AG10803 (cell line): Measurements from ENCODE around the gene ARL4C.

Experiments used
- DNase-seq: peaks from one replicate; pipeline ENCODE4 v3.0.0; 2010; ENCODE audit warnings: low read depth
- H3K4me3 ChIP-seq: 2 replicates; pipeline ENCODE4 v1.5.1; 2011; ENCODE audit warnings: mild to moderate bottlenecking, low read length, control low read depth
- CTCF ChIP-seq: conservative IDR thresholded peaks from 2 replicates; pipeline ENCODE4 v1.5.1; 2011; ENCODE audit warnings: mild to moderate bottlenecking, low read length, control low read depth, inconsistent platforms

The ARL4C gene

DNA sequence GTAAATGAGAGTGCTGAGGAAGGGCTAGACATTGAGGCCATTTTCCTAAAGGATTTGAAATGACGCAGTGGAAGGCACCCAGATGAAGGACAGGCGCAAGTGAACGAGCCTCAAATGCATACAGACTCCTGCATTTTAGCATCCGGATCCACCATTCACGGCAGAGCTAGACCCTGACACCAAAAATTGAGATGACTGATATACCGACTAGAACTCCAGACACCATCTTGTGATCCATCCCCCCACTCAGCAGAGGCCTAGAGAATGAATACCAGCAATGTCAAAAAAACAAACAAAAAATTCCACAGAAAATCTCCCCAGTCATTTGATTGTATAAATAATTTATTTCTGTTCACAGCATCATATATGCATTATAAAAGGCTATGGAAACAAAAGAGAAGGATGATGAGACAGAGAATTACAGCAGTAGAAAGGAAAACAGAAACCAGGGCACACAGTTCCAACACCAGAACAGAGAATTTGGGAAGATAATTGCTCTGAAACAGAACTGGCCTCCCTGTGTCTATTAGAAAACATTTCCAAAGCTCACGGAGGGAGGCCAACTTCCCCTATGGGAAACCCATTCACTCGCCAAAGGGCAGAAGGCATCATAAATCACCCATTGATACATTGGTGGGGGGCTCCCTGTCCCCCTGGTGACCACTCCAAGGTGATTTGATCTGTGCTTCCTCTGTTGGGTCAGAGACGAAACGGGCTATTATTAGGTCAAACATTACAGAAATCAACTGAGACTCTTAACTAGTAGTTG, 4.0 kb downstream of the ARL4C start:
- TF ChIP-seq CTCF: no peak
- no peak for DNase-seq
- peak overlapping the region; percentile 97 for H3K4me3 ChIP-seq

GRCh38 chr2:234491897-234492296, 5.0 kb downstream of the ARL4C start:
- no peak for TF ChIP-seq CTCF
- H3K4me3 ChIP-seq: no peak overlapping the region
- DNase-seq: no peak

DNA sequence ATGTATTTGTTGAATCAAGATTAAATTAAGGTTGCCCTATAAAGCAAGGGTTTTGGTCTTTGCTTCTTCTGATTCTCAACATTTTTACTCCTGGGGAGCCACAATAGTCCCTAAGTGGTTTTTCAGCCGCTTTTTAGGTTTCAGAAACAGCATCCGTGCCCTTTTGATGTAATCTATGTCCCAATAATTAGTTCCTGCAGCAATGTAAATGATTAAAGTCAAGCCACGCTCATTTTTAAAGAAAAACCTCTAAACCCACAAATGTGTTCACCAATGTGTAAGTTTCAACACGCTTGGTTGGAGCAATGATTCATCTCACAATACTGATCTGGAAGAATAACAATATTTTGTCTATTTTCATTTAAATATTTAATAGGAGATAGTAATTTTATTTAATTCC, 5.6 kb downstream of the ARL4C start:
- H3K4me3 ChIP-seq: no peak overlapping the region
- no peak for TF ChIP-seq CTCF
- peak; percentile 26 for DNase-seq

DNA sequence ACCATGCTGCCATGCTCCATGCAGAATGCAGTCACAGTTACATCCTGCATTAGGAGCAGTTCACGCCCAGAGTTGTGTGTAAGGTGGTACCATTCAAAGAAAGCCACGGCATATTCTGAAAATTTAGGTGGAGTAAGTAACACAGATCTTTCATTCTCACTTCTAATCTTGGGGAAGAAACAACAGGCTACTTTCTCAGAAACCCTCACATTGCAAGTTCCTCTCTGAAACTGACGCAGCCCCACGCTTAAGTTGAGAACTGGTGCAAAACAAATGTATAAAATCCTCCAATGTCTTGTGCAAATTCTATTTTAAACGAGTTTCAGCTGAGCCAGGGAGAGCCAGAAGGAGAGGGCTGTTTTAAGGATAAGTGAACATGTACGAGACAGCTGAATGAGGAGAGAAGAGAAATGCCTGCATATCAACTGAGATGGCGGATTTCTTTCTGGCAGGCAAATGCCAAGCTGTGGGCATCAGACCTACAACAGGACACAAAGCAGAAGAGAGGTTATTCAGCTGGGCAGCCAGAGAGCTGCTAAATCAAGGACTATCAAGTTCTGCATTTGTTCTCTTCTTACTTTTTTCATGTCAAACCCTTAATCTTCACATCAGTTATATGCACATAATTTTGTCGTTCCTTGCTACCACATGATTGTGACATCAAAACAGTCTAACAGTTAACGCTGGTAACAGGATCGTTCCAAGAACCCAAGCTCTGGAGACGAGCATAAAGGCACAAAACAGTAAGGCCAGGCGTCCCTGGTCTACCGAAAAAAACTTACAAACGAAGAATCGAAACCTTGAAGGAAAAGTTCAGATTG, 6.4 kb downstream of the ARL4C start:
- no peak for DNase-seq
- no peak overlapping the region for H3K4me3 ChIP-seq
- TF ChIP-seq CTCF: no peak

DNA sequence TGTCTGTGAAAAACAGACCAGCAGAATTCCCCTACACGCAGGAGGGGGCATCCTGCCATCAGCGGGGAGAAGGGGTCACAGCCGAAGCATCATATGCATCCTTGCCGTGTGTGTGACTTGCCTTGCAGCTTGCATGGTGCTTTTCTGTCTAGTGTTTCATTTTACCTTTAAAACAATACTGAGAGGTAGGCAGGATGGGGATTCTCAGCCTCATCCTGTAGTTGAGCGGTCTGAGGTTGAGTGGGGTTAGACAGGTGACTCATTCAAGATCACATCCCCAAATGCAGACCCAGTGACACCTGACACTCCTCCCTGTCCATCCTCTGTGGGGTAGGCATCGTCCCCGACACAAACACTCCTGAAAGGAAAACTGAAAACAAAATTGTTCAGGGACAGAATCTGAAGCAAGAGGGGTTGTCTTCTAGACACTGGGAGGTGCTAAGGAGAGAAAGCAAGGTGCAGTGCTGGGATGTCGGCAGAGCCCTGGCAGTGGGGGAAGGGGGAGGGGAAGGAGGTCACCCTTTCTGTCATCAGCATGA, 7.9 kb downstream of the ARL4C start:
- no peak overlapping the region for H3K4me3 ChIP-seq
- DNase-seq: no peak

GRCh38 chr2:234488486-234488885, 8.4 kb downstream of the ARL4C start:
- H3K4me3 ChIP-seq: no peak overlapping the region

More for the DNA sequence above, 7.9 kb downstream of the ARL4C start:
- TF ChIP-seq CTCF: no peak

More at GRCh38 chr2:234488486-234488885, 8.4 kb downstream of the ARL4C start:
- DNase-seq: no peak
- no peak for TF ChIP-seq CTCF
